DOHH2 (cell line): ENCODE measurements around the gene METTL8.

ENCODE experiments used
- H3F3A ChIP-seq: fragments of 200-600 bp; sonication (generic), shearing (Covaris generic); 2 replicates; pipeline ENCODE4 v1.6.0; 2016; ENCODE audit warnings: antibody characterized with exemption, mild to moderate bottlenecking; ENCODE audit not compliant: control insufficient read depth, insufficient read depth
- H3K27ac ChIP-seq: fragments of 200-600 bp; sonication (generic); 2 replicates; pipeline ENCODE4 v1.5.1; 2014; ENCODE audit warnings: low read depth, mild to moderate bottlenecking, low read length, moderate library complexity
- H3K27me3 ChIP-seq: fragments of 200-600 bp; sonication (generic); 2 replicates; pipeline ENCODE4 v1.6.1; 2014; ENCODE audit warnings: mild to moderate bottlenecking, low read length, mixed read lengths; ENCODE audit not compliant: control insufficient read depth
- H3K36me3 ChIP-seq: fragments of 200-600 bp; sonication (generic); 2 replicates; pipeline ENCODE4 v1.6.1; 2014; ENCODE audit warnings: mild to moderate bottlenecking, low read length, moderate library complexity, mixed read lengths; ENCODE audit not compliant: control insufficient read depth
- H3K4me1 ChIP-seq: fragments of 200-600 bp; sonication (generic); 2 replicates; pipeline ENCODE4 v1.6.1; 2014; ENCODE audit warnings: mild to moderate bottlenecking, low read length, mixed read lengths; ENCODE audit not compliant: control insufficient read depth
- H3K4me2 ChIP-seq: fragments of 200-600 bp; sonication (generic); 2 replicates; pipeline ENCODE4 v1.6.0; 2014; ENCODE audit warnings: mild to moderate bottlenecking, low read length, moderate library complexity
- H3K4me3 ChIP-seq: fragments of 200-600 bp; sonication (generic); 2 replicates; pipeline ENCODE4 v1.5.1; 2014; ENCODE audit warnings: mild to moderate bottlenecking, low read length, mixed read lengths
- H3K79me2 ChIP-seq: fragments of 200-600 bp; sonication (generic); 2 replicates; pipeline ENCODE4 v1.6.1; 2014; ENCODE audit warnings: mild to moderate bottlenecking, low read length, mixed read lengths; ENCODE audit not compliant: control insufficient read depth
- H3K9me2 ChIP-seq: fragments of 200-600 bp; sonication (generic); replicated peaks from 2 replicates; pipeline ENCODE4 v1.6.1; 2014; ENCODE audit warnings: mild to moderate bottlenecking, low read length, mixed read lengths; ENCODE audit not compliant: control insufficient read depth
- H3K9me3 ChIP-seq: fragments of 200-600 bp; sonication (generic); 2 replicates; pipeline ENCODE4 v1.6.1; 2014; ENCODE audit warnings: antibody characterized with exemption, low read length, mixed read lengths; ENCODE audit not compliant: control insufficient read depth, insufficient read depth
- H4K20me1 ChIP-seq: fragments of 200-600 bp; sonication (generic); 2 replicates; pipeline ENCODE4 v1.6.0; 2014; ENCODE audit warnings: low read depth, mild to moderate bottlenecking, antibody characterized with exemption, low read length, moderate library complexity; ENCODE audit not compliant: control insufficient read depth, insufficient read depth
- EZH2phosphoT487 ChIP-seq: fragments of 200-600 bp; sonication (generic); IDR thresholded peaks from 2 replicates; pipeline ENCODE4 v1.6.1; 2017; ENCODE audit warnings: borderline replicate concordance, mild to moderate bottlenecking, antibody characterized with exemption, low read length, moderate library complexity, mixed read lengths
- TF ChIP-seq, protein P1 (sequence below): fragments of 200-600 bp; sonication (generic); IDR thresholded peaks from one replicate; pipeline ENCODE4 v1.5.1; 2014; ENCODE audit warnings: antibody characterized with exemption, mild to moderate bottlenecking, low read depth, low read length; ENCODE audit not compliant: poor library complexity, severe bottlenecking

The METTL8 gene

GRCh38 chr2:171271386-171271785, 162.4 kb downstream of the METTL8 start:
- H3K4me2 ChIP-seq: no peak overlapping the region
- TF ChIP-seq, protein P1, sequence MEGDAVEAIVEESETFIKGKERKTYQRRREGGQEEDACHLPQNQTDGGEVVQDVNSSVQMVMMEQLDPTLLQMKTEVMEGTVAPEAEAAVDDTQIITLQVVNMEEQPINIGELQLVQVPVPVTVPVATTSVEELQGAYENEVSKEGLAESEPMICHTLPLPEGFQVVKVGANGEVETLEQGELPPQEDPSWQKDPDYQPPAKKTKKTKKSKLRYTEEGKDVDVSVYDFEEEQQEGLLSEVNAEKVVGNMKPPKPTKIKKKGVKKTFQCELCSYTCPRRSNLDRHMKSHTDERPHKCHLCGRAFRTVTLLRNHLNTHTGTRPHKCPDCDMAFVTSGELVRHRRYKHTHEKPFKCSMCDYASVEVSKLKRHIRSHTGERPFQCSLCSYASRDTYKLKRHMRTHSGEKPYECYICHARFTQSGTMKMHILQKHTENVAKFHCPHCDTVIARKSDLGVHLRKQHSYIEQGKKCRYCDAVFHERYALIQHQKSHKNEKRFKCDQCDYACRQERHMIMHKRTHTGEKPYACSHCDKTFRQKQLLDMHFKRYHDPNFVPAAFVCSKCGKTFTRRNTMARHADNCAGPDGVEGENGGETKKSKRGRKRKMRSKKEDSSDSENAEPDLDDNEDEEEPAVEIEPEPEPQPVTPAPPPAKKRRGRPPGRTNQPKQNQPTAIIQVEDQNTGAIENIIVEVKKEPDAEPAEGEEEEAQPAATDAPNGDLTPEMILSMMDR: no peak
- TF ChIP-seq EZH2phosphoT487: no peak

GRCh38 chr2:171267855-171268629, 165.7 kb downstream of the METTL8 start:
- no peaks in the 10 kb centered on the region for H3F3A ChIP-seq
- H3K36me3 ChIP-seq: no peaks in the 10 kb centered on the region
- no peak overlapping the region for H3K4me2 ChIP-seq
- no peaks in the 10 kb centered on the region for H3K79me2 ChIP-seq
- no peaks in the 10 kb centered on the region for H4K20me1 ChIP-seq
- H3K27me3 ChIP-seq: no peaks in the 10 kb centered on the region
- H3K9me2 ChIP-seq: no peaks in the 10 kb centered on the region
- H3K4me1 ChIP-seq: peaks cover 11% of the 10 kb centered on the region
- no peak overlapping the region for H3K27ac ChIP-seq
- TF ChIP-seq EZH2phosphoT487: no peak
- TF ChIP-seq, protein P1: no peak
- no peak overlapping the region for H3K4me3 ChIP-seq
- no peaks in the 10 kb centered on the region for H3K9me3 ChIP-seq

More at GRCh38 chr2:171271386-171271785, 162.4 kb downstream of the METTL8 start:
- no peaks in the 10 kb centered on the region for H3F3A ChIP-seq
- no peak overlapping the region for H3K4me3 ChIP-seq
- H3K4me1 ChIP-seq: peaks cover 3% of the 10 kb centered on the region
- H3K27ac ChIP-seq: no peak overlapping the region
- H3K9me2 ChIP-seq: no peaks in the 10 kb centered on the region
- no peaks in the 10 kb centered on the region for H3K9me3 ChIP-seq
- H4K20me1 ChIP-seq: no peaks in the 10 kb centered on the region
- no peaks in the 10 kb centered on the region for H3K36me3 ChIP-seq
- no peaks in the 10 kb centered on the region for H3K79me2 ChIP-seq
- H3K27me3 ChIP-seq: no peaks in the 10 kb centered on the region
